ENCODE data around the gene CAPNS1.

DNA sequence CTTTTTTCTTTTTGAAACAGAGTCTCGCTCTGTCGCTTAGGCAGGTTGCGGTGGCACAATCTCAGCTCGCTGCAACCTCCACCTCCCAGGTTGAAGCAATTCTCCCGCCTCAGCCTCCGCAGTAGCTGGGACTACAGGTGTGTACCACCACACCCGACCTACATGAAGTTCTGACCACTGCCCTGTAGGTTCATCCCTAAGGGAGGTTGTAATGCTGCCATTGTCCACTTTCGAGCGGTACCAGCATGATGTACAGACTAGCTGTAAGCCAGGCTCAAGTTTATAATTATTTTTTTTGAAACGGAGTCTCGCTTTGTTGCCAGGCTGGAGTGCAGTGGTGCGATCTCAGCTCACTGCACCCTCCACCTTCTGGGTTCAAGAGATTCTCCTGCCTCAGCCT, 23.9 kb downstream of the CAPNS1 start:
- TF ChIP-seq POLR2AphosphoS5 (IDR thresholded peaks at IDR 0.05) = no peak
- TF ChIP-seq POLR2A (IDR thresholded peaks at IDR 0.05) = no peak
